Measurements from ENCODE around the gene TMEM30A.
A peak's percentile ranks its signal among the peaks of the same experiment; 100 is the strongest.

The TMEM30A gene

GRCh38 chr6:75215291-75215690 lies 69.3 kb downstream of the TMEM30A start:
- no peak for DNase-seq (ENCODE audit: low spot score)

GRCh38 chr6:75213732-75214131 lies 70.9 kb downstream of the TMEM30A start:
- DNase-seq (ENCODE audit: low spot score), result peak; percentile 37

- DNase-seq (ENCODE audit: low spot score), result no peak
Measured at GRCh38 chr6:75213112-75213511, 71.5 kb downstream of the TMEM30A start.

- DNase-seq (ENCODE audit: low spot score), result no peak
Measured at GRCh38 chr6:75211920-75212590, 72.5 kb downstream of the TMEM30A start.

- DNase-seq (ENCODE audit: low spot score), result peak; percentile 83
Measured at GRCh38 chr6:75210885-75211739, 73.5 kb downstream of the TMEM30A start.

- DNase-seq (ENCODE audit: low spot score), result peak; percentile 4
Measured at GRCh38 chr6:75209184-75209723, 75.3 kb downstream of the TMEM30A start.

- peak; percentile 90 for DNase-seq (ENCODE audit: low spot score)
Measured at GRCh38 chr6:75208298-75209183, 76.1 kb downstream of the TMEM30A start.

- DNase-seq (ENCODE audit: low spot score), result no peak
Measured at GRCh38 chr6:75206576-75207342, 77.8 kb downstream of the TMEM30A start.

- DNase-seq (ENCODE audit: low spot score), result no peak
Measured at GRCh38 chr6:75205776-75206575, 78.6 kb downstream of the TMEM30A start, which contains the start of gene COL12A1. TSS of gene COL12A1 (minus strand) at chr6:75206053. CDS start at chr6:75202792, 3,261 bp downstream.

- DNase-seq (ENCODE audit: low spot score), result no peak
Measured at GRCh38 chr6:75204959-75205775, 79.4 kb downstream of the TMEM30A start.

- DNase-seq (ENCODE audit: low spot score), result no peak
Measured at GRCh38 chr6:75204217-75204958, 80.2 kb downstream of the TMEM30A start.

GRCh38 chr6:75203721-75204120 lies 80.9 kb downstream of the TMEM30A start:
- no peak for DNase-seq (ENCODE audit: low spot score)
